Chondrocyte (in vitro differentiated cells): ENCODE data around the gene ANO5. TPM values are rescaled to one million over a fixed set of nuclear protein-coding genes. Genes with fewer than 3 reads are reported as not detected.
"Not testable (repeated sequence)": the region's sequence is repeated elsewhere in the genome, so short reads cannot be mapped to it uniquely, and the experiment has no call there.

Experiments used
- DNase-seq: peaks from one replicate; pipeline ENCODE4 v3.0.0; 2021; ENCODE audit warnings: mixed read lengths, low spot score
- H3K27ac Mint-ChIP-seq: one replicate; pipeline ENCODE4 v1.8.0; 2021; ENCODE audit warnings: mild to moderate bottlenecking, moderate library complexity, mixed read lengths; ENCODE audit not compliant: unreplicated experiment
- H3K27me3 Mint-ChIP-seq: 2 replicates; pipeline ENCODE4 v1.8.0; 2021; ENCODE audit warnings: low read depth, mixed read lengths
- H3K36me3 Mint-ChIP-seq: 2 replicates; pipeline ENCODE4 v1.8.0; 2021; ENCODE audit warnings: low read depth, mixed read lengths
- H3K4me1 Mint-ChIP-seq: 2 replicates; pipeline ENCODE4 v1.8.0; 2021; ENCODE audit warnings: low read depth, mild to moderate bottlenecking, mixed read lengths
- H3K4me3 Mint-ChIP-seq: one replicate; pipeline ENCODE4 v1.8.0; 2021; ENCODE audit warnings: mild to moderate bottlenecking, moderate library complexity, mixed read lengths; ENCODE audit not compliant: unreplicated experiment
- H3K9me3 Mint-ChIP-seq: 2 replicates; pipeline ENCODE4 v1.8.0; 2021; ENCODE audit warnings: low read depth, mixed read lengths
- total RNA-seq: library from RNA; stranded (reverse); gene quantifications from 3 replicates; pipeline ENCODE4 v1.2.1, GENCODE V29; 2021
- TF ChIP-seq, protein P1 (sequence below): fragments of 200-600 bp; sonication (generic); IDR thresholded peaks from 2 replicates; pipeline ENCODE4 v1.5.0; 2021; ENCODE audit warnings: antibody characterized with exemption, mild to moderate bottlenecking, moderate library complexity

ANO5 gene
- total RNA-seq, 1 donor from 2014 or later, result 0.20 TPM

DNA sequence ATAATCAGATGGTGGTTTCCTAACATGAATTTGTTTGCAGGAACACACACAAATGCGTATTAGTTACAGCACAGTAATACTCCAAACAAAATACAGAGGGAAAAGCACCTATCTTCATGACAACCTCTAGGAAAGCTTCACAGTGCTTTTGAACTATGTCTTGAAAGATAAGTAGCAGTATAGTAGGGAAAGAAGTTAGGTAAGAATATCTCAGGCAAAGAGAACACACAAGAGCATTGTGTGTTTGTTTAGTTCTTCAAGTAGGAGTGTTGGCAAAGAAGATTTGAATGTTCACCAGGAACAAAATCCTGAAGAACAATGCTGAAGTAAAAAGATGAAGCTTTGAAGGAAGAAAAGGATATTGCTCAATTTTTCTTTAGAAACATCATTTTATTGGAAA, 54.1 kb downstream of the ANO5 start:
- no peak for DNase-seq
- no peaks in the 10 kb centered on the region for H3K9me3 Mint-ChIP-seq
- no peaks in the 10 kb centered on the region for H3K36me3 Mint-ChIP-seq
- no peak overlapping the region for H3K27ac Mint-ChIP-seq
- H3K4me1 Mint-ChIP-seq, result no peaks in the 10 kb centered on the region
- H3K4me3 Mint-ChIP-seq, result no peak overlapping the region
- peaks cover 38% of the 10 kb centered on the region for H3K27me3 Mint-ChIP-seq
- TF ChIP-seq, protein P1, sequence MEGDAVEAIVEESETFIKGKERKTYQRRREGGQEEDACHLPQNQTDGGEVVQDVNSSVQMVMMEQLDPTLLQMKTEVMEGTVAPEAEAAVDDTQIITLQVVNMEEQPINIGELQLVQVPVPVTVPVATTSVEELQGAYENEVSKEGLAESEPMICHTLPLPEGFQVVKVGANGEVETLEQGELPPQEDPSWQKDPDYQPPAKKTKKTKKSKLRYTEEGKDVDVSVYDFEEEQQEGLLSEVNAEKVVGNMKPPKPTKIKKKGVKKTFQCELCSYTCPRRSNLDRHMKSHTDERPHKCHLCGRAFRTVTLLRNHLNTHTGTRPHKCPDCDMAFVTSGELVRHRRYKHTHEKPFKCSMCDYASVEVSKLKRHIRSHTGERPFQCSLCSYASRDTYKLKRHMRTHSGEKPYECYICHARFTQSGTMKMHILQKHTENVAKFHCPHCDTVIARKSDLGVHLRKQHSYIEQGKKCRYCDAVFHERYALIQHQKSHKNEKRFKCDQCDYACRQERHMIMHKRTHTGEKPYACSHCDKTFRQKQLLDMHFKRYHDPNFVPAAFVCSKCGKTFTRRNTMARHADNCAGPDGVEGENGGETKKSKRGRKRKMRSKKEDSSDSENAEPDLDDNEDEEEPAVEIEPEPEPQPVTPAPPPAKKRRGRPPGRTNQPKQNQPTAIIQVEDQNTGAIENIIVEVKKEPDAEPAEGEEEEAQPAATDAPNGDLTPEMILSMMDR, result no peak

DNA sequence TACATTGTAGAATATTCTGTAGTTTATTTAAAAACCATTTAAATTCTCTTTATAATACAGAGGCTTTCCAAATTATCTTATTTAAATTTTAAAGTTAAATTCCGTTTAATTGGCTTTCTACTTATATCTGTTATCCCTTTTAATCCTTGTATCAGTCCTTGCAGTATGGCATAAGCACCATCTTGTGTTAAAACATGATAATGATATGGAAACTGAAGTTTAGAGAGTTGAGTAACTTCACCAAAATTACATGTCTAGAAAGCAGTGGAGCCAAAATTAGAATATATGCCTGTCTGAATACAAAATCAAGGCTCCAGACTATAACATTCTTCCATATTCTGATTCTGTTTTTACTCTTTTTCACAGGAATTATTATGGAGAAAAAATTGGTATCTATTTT, 57.0 kb downstream of the ANO5 start:
- TF ChIP-seq, protein P1, result no peak
- Mint-ChIP-seq H3K36me3 (no peaks in the 10 kb centered on the region), H3K4me1 (no peaks in the 10 kb centered on the region), H3K9me3 (no peaks in the 10 kb centered on the region), H3K4me3 (no peak overlapping the region), H3K27me3 (peaks cover 25% of the 10 kb centered on the region), H3K27ac (no peak overlapping the region)
- no peak for DNase-seq

DNA sequence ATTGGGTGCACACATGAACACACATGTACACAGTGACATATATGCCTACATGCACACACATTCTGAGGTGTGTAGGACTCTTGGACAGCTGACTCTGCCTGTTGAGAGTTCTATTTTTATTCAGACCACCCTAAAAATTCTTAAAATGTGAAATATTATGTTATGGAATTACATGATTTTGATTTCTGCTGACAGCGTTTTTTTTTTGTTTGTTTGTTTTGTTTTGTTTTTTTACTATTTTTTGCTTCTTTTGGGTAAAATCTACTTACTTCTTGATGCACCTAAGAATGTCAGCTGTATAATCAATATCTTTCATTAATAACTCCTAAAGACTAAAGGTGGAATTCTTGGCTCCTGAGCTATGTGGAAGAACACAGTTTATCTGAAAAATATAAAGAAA, 64.0 kb downstream of the ANO5 start:
- Mint-ChIP-seq H3K27ac (no peak overlapping the region), H3K27me3 (peaks cover 5% of the 10 kb centered on the region), H3K4me3 (no peak overlapping the region), H3K4me1 (no peaks in the 10 kb centered on the region), H3K9me3 (no peaks in the 10 kb centered on the region), H3K36me3 (no peaks in the 10 kb centered on the region)
- TF ChIP-seq, protein P1, result no peak
- no peak for DNase-seq

DNA sequence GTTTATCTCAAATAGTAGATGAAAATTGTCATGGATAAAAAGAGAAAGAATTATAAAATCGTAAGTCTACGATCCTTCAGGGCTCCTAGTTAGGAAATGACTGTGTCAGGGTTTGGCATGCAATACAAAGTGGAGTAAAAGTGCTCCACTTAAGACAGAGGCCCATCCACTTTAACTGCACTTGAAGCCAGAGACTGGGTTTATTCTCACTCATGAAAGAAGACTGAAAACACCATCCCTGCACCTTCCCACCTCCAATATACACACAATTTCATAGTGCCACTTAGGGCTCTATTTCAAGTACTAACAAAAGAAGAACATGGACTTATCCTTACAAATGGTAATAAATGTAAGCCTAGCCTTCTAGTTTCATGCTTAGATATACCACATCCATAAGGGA, 70.7 kb downstream of the ANO5 start:
- Mint-ChIP-seq H3K27me3 (peaks cover 6% of the 10 kb centered on the region), H3K9me3 (no peaks in the 10 kb centered on the region), H3K27ac (no peak overlapping the region), H3K36me3 (no peaks in the 10 kb centered on the region), H3K4me1 (no peaks in the 10 kb centered on the region), H3K4me3 (no peak overlapping the region)
- TF ChIP-seq, protein P1, result no peak
- DNase-seq, result no peak

DNA sequence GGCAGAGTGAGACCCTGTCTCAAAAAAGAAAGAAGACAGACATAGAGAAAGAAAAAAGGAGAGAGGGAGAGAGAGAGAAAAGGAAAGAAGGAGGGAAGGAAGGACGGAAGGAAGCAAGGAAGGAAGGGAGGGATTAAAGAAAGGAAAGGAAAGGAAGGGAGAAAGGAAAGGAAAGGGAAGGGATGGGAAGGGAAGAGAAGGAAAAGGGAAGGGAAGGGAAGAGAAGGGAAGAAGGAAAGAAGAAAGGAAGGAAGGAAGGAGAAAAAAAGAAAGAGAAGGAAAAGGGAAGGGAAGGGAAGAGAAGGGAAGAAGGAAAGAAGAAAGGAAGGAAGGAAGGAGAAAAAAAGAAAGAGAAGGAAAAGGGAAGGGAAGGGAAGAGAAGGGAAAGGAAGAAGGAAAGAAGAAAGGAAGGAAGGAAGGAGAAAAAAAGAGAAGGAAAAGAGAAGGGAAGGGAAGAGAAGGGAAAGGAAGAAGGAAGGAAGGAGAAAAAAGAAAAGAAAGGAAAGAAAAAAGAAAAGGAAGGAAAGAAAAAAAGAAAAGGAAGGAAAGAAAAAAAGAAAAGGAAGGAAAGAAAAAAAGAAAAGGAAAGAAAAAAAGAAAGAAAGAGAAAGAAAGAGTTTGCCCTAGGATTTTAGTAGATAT, 76.2 kb downstream of the ANO5 start:
- not testable (repeated sequence) for H3K27me3 Mint-ChIP-seq, H3K27ac Mint-ChIP-seq, H3K4me3 Mint-ChIP-seq, H3K36me3 Mint-ChIP-seq, H3K9me3 Mint-ChIP-seq, DNase-seq, H3K4me1 Mint-ChIP-seq

DNA sequence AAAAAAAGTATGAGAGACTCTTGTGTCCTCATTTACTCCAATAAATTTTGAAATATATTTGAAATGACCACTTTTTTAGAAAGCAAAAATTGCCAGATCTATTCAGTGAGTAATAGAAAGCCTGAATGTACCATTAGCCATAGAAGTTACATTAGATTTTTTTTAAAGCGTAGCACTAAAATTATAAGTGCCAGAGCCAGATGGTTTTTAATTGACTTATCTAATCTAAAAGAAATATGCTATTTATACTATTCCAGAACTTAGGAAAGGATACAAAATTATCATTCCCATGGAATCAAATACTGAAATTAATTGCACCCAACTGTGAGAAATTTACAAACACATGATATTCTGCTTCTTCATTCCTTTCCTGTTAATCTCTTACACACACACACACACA, 80.9 kb downstream of the ANO5 start:
- Mint-ChIP-seq H3K9me3 (no peaks in the 10 kb centered on the region), H3K27ac (no peak overlapping the region), H3K4me3 (no peak overlapping the region), H3K27me3 (no peaks in the 10 kb centered on the region), H3K36me3 (no peaks in the 10 kb centered on the region), H3K4me1 (no peaks in the 10 kb centered on the region)
- TF ChIP-seq, protein P1, result no peak
- DNase-seq, result no peak
